ENCODE data around the gene HNRNPK.

DNA sequence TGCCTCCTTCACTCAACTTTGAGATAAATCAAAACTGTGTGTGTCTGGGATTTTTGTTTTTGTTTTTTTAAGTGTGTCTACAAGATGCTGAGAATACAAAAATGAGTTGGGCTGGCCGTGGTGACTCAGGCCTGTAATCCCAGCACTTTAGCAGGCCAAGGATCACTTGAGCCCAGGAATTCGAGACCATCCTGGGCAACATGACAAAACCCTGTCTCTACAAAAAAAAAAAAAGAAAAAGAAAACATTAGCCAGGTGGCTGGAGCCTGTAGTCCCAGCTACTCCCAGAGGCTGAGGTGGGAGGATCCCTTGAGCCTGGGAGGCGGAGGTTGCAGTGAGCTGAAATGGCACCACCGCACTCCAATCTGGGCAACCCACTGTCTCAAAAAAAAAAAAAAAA is 21.0 kb downstream of the HNRNPK start:
- TF ChIP-seq, protein P1, sequence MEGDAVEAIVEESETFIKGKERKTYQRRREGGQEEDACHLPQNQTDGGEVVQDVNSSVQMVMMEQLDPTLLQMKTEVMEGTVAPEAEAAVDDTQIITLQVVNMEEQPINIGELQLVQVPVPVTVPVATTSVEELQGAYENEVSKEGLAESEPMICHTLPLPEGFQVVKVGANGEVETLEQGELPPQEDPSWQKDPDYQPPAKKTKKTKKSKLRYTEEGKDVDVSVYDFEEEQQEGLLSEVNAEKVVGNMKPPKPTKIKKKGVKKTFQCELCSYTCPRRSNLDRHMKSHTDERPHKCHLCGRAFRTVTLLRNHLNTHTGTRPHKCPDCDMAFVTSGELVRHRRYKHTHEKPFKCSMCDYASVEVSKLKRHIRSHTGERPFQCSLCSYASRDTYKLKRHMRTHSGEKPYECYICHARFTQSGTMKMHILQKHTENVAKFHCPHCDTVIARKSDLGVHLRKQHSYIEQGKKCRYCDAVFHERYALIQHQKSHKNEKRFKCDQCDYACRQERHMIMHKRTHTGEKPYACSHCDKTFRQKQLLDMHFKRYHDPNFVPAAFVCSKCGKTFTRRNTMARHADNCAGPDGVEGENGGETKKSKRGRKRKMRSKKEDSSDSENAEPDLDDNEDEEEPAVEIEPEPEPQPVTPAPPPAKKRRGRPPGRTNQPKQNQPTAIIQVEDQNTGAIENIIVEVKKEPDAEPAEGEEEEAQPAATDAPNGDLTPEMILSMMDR (IDR thresholded peaks at IDR 0.05) = no peak
- TF ChIP-seq POLR2AphosphoS5 (IDR thresholded peaks at IDR 0.05) (no peak), POLR2A (IDR thresholded peaks at IDR 0.05; ENCODE audit: low read depth) (no peak), EP300 (IDR thresholded peaks at IDR 0.05) (no peak)

All from esophagus muscularis mucosa (tissue), 4 donors.